Natural killer cell treated with Interleukin-12 subunit alpha and Interleukin-12 subunit beta and Interleukin-15 and Interleukin-18, amount 100 ng/mL, for 72 hours (primary cell): ENCODE results near the gene POU5F2. TPM values are rescaled to one million over a fixed set of nuclear protein-coding genes. Genes with fewer than 3 reads are reported as not detected.
A peak's percentile ranks its signal among the peaks of the same experiment; 100 is the strongest.

Experiments used
- ATAC-seq, 2 donors: fragments of 150-1000 bp; cut with Tn5 transposase in 1 of 2; sonication (Bioruptor Pico), chemical (Tn5 transposase) in 1 of 2; 2 replicates each; pipeline ENCODE4 v1.10.0; 2021
- DNase-seq: peaks from one replicate; pipeline ENCODE4 v3.0.0; 2022; ENCODE audit warnings: low spot score
- H3K27ac Mint-ChIP-seq, 2 donors: 1 replicate in 1 of 2; 2 replicates in 1 of 2; pipeline ENCODE4 v1.8.0; 2022; ENCODE audit warnings: mixed read lengths in 2 of 2, mild to moderate bottlenecking in 1 of 2, moderate library complexity in 1 of 2
- H3K27me3 Mint-ChIP-seq, 2 donors: 1 replicate in 1 of 2; 2 replicates in 1 of 2; pipeline ENCODE4 v1.8.0; 2022; ENCODE audit warnings: mixed read lengths in 2 of 2
- H3K36me3 Mint-ChIP-seq: one replicate; pipeline ENCODE4 v1.8.0; 2022; ENCODE audit warnings: mixed read lengths
- H3K4me1 Mint-ChIP-seq, 2 donors: 1 replicate in 1 of 2; 2 replicates in 1 of 2; pipeline ENCODE4 v1.8.0; 2022; ENCODE audit warnings: low read depth in 2 of 2, mixed read lengths in 2 of 2, mild to moderate bottlenecking in 1 of 2
- H3K4me3 Mint-ChIP-seq: one replicate; pipeline ENCODE4 v1.8.0; 2022; ENCODE audit warnings: mixed read lengths
- H3K9me3 Mint-ChIP-seq: 2 replicates; pipeline ENCODE4 v1.8.0; 2022; ENCODE audit warnings: mixed read lengths
- total RNA-seq, 2 donors: library from RNA; stranded (reverse); gene quantifications; one replicate each; pipeline ENCODE4 v1.2.3, GENCODE V29; 2022

The POU5F2 gene, protein sequence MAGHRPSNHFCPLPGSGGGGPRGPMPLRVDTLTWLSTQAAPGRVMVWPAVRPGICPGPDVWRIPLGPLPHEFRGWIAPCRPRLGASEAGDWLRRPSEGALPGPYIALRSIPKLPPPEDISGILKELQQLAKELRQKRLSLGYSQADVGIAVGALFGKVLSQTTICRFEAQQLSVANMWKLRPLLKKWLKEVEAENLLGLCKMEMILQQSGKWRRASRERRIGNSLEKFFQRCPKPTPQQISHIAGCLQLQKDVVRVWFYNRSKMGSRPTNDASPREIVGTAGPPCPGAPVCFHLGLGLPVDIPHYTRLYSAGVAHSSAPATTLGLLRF
- total RNA-seq = 1 to 10 TPM; 3.3 to 4.9 TPM

DNA sequence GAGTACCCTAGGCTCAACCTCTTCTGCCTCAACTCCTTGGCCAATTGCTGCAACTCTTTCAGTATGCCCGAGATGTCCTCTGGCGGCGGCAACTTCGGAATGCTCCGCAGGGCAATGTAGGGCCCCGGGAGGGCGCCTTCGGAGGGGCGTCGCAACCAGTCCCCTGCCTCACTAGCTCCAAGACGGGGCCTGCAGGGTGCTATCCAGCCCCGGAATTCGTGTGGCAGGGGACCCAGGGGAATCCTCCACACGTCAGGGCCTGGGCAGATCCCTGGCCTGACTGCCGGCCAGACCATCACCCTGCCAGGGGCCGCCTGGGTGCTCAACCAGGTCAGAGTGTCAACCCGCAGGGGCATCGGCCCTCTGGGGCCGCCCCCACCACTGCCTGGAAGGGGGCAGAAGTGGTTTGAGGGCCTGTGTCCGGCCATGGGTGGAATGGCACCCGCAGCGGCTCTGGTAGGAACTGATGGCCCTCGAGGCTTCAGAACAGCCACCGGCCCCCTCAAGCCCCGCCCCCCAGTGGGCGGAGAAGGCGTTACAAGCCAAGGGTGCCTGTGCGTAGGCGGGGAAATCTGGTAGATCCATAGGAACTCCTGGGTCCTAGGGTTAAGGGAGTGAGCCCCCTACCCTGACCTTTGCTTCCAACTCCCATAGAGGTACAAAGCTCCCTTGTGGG is at the start of gene POU5F2:
Gene POU5F2, minus strand, starts transcription at position 465 of the 676 bp plus-strand sequence. Its CDS starts 37 bp downstream, at position 428.
- H3K27ac Mint-ChIP-seq = no peak within 1 kb of the TSS
- peaks cover 19% of the 10 kb centered on the region for H3K36me3 Mint-ChIP-seq
- no peak for ATAC-seq
- H3K4me1 Mint-ChIP-seq = peaks cover 0 to 8% of the 10 kb centered on the region in 2 donors
- no peak within 1 kb of the TSS for H3K4me3 Mint-ChIP-seq
- DNase-seq = no peak
- peaks cover 3% of the 10 kb centered on the region for H3K9me3 Mint-ChIP-seq
- no peaks in the 10 kb centered on the region for H3K27me3 Mint-ChIP-seq

- H3K27me3 Mint-ChIP-seq = no peaks in the 10 kb centered on the region
- ATAC-seq = peak in 1 of 2 donors; percentile 38
- H3K4me3 Mint-ChIP-seq = no peak overlapping the region
- peaks cover 4% of the 10 kb centered on the region for H3K36me3 Mint-ChIP-seq
- no peak overlapping the region for H3K27ac Mint-ChIP-seq
- DNase-seq = no peak
- H3K4me1 Mint-ChIP-seq = peaks cover 5 to 12% of the 10 kb centered on the region in 2 donors
- no peaks in the 10 kb centered on the region for H3K9me3 Mint-ChIP-seq
Observed at GRCh38 chr5:93790401-93790800, 49.0 kb upstream of the POU5F2 start.

DNA sequence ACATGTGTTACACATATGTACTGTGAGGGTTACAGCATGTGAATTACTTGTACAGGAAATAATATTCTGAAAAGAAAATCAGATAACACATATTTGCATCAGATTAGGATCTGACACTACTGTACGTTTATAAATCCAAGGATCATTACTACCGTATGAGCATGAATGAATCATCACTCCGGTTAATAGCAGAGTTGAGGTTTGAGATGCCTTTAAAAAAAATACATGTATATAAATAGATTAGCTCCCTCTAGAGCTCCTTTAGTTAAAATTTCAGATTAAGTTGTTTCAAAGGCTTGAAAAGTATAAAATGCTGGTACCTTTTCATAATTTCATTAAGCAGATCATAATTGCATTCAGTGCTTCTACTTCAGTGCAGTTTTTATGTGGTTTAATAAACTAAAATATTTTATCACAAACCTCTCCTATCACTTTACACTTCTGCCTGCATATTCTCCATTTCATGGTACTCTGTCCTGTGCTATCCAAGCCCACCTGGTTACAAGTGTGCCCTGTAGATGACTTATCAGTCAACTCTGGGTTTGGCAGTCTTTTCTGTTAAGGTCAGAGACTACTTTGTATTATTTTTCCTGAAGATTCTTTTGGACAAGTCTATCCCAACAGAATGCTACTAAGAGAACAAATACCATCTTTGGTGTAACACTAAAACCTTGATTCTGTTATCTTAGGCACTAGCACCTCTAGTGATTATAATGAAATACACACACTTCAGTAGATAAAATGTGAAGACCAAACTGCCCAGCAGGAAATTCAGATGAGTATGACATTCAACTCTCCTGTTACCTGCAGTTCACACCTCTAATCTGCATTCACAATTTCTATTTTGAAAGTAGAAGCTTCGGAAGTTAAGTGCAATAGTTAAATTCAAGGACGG is 48.0 kb upstream of the POU5F2 start:
- Mint-ChIP-seq H3K27me3 (no peaks in the 10 kb centered on the region), H3K9me3 (no peaks in the 10 kb centered on the region), H3K36me3 (peaks cover 3% of the 10 kb centered on the region), H3K27ac (no peak overlapping the region), H3K4me1 (peaks cover 5 to 12% of the 10 kb centered on the region in 2 donors), H3K4me3 (no peak overlapping the region)
- ATAC-seq (no peak), DNase-seq (no peak)

DNA sequence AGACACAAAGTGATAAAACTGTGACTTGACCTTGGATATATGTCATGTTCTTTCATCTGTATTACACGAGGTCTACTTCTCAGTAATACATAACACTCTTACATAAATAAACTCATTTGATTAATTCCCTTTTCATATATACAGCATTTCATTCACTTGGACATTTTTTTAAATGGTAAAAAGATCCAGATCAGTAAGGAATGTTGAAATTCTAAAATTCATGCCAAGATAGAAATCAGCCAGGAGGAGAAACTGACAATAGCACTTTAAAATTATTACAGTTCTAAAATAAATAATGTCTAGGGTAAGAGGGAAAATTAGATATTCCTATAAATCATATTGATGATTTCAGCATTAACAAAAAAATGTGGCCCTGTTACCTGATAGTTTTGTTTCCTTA is 46.2 kb upstream of the POU5F2 start:
- no peaks in the 10 kb centered on the region for H3K9me3 Mint-ChIP-seq
- ATAC-seq = no peak
- H3K4me3 Mint-ChIP-seq = no peak overlapping the region
- H3K27ac Mint-ChIP-seq = no peak overlapping the region
- no peaks in the 10 kb centered on the region for H3K36me3 Mint-ChIP-seq
- H3K27me3 Mint-ChIP-seq = no peaks in the 10 kb centered on the region
- no peak for DNase-seq
- peaks cover 5 to 12% of the 10 kb centered on the region in 2 donors for H3K4me1 Mint-ChIP-seq

GRCh38 chr5:93785475-93785874 is 44.1 kb upstream of the POU5F2 start:
- Mint-ChIP-seq H3K4me1 (peaks cover 0 to 2% of the 10 kb centered on the region in 2 donors), H3K27ac (no peak overlapping the region), H3K9me3 (no peaks in the 10 kb centered on the region), H3K36me3 (peaks cover 4% of the 10 kb centered on the region), H3K27me3 (no peaks in the 10 kb centered on the region), H3K4me3 (no peak overlapping the region)
- ATAC-seq (no peak), DNase-seq (no peak)

DNA sequence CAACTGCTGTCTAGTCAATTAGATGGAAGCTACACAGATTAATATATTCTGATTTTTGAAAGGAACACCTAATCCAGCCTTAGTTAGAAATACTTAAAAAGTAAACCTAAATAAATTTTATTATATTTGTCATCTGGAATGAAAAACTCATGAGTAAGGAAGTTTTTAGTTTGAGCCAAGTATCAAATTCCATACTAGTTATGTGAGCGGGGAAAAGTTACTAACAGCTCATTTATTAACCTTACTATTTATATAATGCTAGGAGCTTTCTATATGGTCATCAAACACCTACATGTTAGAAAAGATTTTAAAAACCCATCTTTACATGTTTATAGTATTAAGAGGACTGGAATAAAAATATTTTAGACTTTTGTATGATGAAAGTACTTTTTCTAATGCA is 41.6 kb upstream of the POU5F2 start:
- Mint-ChIP-seq H3K4me1 (peaks cover 0 to 2% of the 10 kb centered on the region in 2 donors), H3K27ac (no peak overlapping the region), H3K9me3 (no peaks in the 10 kb centered on the region), H3K27me3 (no peaks in the 10 kb centered on the region), H3K4me3 (no peak overlapping the region), H3K36me3 (peaks cover 4% of the 10 kb centered on the region)
- DNase-seq (no peak), ATAC-seq (no peak)

DNA sequence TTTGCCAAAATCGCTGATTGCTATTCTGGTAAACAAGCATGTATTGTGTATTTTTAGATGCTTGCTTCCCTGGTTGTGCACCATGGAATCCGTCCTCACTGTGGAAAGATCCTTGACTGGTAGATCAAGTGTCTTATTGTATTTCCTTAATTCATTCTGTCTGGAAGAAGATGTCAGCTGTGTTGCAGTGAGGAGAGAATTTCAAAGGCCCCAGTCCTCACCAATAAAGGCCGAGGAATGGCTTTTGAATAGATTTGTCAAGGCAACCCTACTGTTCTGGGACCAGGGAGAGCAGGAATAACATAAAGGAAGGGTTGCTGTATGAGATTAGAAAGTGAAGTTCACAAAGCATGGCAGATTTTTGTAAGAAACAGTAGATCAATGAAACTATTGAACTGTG is 36.2 kb upstream of the POU5F2 start:
- no peaks in the 10 kb centered on the region for H3K9me3 Mint-ChIP-seq
- H3K36me3 Mint-ChIP-seq = peaks cover 19% of the 10 kb centered on the region
- no peak overlapping the region for H3K27ac Mint-ChIP-seq
- DNase-seq = no peak
- ATAC-seq = no peak
- no peaks in the 10 kb centered on the region for H3K27me3 Mint-ChIP-seq
- no peak overlapping the region for H3K4me3 Mint-ChIP-seq
- H3K4me1 Mint-ChIP-seq = peaks cover 0 to 2% of the 10 kb centered on the region in 2 donors

DNA sequence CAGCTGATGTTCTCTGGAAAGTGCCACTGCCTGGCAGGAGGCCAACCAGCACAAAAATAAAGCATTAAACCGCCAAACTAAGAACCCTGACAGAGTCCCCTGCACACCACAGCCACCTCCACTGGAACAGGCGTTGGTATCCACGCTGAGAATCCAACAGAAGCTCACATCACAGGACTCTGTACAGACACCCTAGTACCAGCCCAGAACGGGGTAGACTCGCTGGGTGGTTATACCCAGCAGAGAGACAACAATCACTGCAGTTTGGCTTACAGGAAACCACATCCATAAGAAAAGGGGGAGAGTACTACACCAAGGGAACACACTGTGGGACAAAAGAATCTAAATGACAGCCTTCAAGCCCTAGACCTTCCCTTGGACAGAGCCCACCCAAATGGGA is 15.0 kb upstream of the POU5F2 start:
- Mint-ChIP-seq H3K36me3 (peaks cover 27% of the 10 kb centered on the region), H3K4me3 (no peak overlapping the region), H3K27me3 (no peaks in the 10 kb centered on the region), H3K9me3 (peaks cover 8% of the 10 kb centered on the region), H3K27ac (no peak overlapping the region), H3K4me1 (peaks cover 13 to 16% of the 10 kb centered on the region in 2 donors)
- ATAC-seq = no peak
- DNase-seq = no peak

GRCh38 chr5:93755716-93756115 is 14.3 kb upstream of the POU5F2 start:
- Mint-ChIP-seq H3K4me1 (peaks cover 13 to 16% of the 10 kb centered on the region in 2 donors), H3K4me3 (no peak overlapping the region), H3K27ac (no peak overlapping the region), H3K36me3 (peaks cover 24% of the 10 kb centered on the region), H3K9me3 (peaks cover 6% of the 10 kb centered on the region), H3K27me3 (no peaks in the 10 kb centered on the region)
- ATAC-seq (no peak), DNase-seq (no peak)

DNA sequence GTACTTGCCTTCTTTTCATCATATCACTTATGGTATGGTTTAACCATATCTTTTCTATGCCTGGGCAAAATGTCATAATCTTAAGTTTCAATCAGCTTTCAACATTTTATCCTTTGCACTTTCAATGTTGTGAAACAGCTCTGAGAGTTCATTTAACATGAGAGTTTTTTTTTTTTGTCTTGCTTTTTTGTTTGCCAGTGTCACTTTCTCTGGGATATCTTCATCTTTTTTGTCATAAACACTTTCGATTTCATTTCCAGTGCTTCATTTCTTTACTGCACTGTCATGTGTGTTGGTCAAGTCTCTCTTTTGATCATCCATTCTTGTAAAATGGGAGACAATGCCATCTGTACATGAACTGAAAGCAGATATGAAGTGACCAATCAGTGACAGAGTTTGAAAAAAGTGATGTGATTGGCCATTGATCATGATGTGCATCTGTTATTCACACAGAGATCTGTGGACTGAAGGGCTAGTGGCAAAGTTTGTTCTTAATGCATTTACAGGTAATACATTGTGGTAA is 7.5 kb upstream of the POU5F2 start:
- H3K27ac Mint-ChIP-seq = no peak overlapping the region
- no peaks in the 10 kb centered on the region for H3K27me3 Mint-ChIP-seq
- ATAC-seq (peak; percentile 57 to 79), DNase-seq (no peak)
- H3K9me3 Mint-ChIP-seq = no peaks in the 10 kb centered on the region
- peak overlapping the region; percentile 8 for H3K4me3 Mint-ChIP-seq
- H3K4me1 Mint-ChIP-seq = peaks cover 17 to 18% of the 10 kb centered on the region in 2 donors
- H3K36me3 Mint-ChIP-seq = no peaks in the 10 kb centered on the region

GRCh38 chr5:93746406-93747056 is 5.1 kb upstream of the POU5F2 start:
- ATAC-seq (no peak), DNase-seq (no peak)
- H3K9me3 Mint-ChIP-seq = no peaks in the 10 kb centered on the region
- H3K36me3 Mint-ChIP-seq = peaks cover 6% of the 10 kb centered on the region
- peaks cover 11 to 12% of the 10 kb centered on the region in 2 donors for H3K4me1 Mint-ChIP-seq
- no peak overlapping the region for H3K27ac Mint-ChIP-seq
- no peaks in the 10 kb centered on the region for H3K27me3 Mint-ChIP-seq
- no peak overlapping the region for H3K4me3 Mint-ChIP-seq

DNA sequence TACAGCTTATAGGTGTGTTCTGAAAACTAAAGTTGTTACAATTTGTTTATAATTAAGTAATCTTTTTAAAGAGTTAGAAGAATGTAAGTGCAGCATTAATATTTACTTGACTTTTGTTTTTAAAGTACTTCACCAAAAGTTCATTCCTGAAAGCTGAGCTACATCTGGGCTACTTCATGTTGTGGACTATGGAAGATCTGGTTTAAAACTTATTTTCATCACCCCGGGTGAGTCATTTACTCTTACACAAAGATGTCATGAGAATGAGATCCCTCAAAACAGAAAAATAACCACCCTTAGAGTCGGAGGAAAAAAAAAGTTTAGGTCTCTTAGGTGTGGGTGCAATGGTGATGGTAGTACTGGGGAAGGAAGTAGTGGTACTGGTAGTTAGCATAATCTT is 5.1 kb downstream of the POU5F2 start:
- Mint-ChIP-seq H3K4me3 (no peak overlapping the region), H3K27me3 (no peaks in the 10 kb centered on the region), H3K4me1 (peaks cover 0 to 14% of the 10 kb centered on the region in 2 donors), H3K36me3 (peaks cover 13% of the 10 kb centered on the region), H3K27ac (no peak overlapping the region), H3K9me3 (peaks cover 3% of the 10 kb centered on the region)
- ATAC-seq (no peak), DNase-seq (no peak)

- Mint-ChIP-seq H3K9me3 (peaks cover 3% of the 10 kb centered on the region), H3K4me3 (no peak overlapping the region), H3K27ac (no peak overlapping the region), H3K36me3 (peaks cover 13% of the 10 kb centered on the region), H3K27me3 (no peaks in the 10 kb centered on the region), H3K4me1 (peaks cover 0 to 13% of the 10 kb centered on the region in 2 donors)
- no peak for ATAC-seq
- no peak for DNase-seq
Observed at GRCh38 chr5:93735378-93735777, 6.0 kb downstream of the POU5F2 start.
